Duodenal mucosa (tissue), 2 donors: ENCODE results near the gene SV2A.

ENCODE experiments used
- H3K27ac ChIP-seq: one replicate; pipeline ENCODE4 v1.7.0; 2013; ENCODE audit warnings: low read depth, low read length
- H3K27me3 ChIP-seq, 2 donors: one replicate each; pipeline ENCODE4 v1.7.0; 2013; ENCODE audit warnings: low read length in 2 of 2, control low read depth in 1 of 2; ENCODE audit not compliant: insufficient read depth in 2 of 2, control insufficient read depth in 1 of 2
- H3K36me3 ChIP-seq, 2 donors: one replicate each; pipeline ENCODE4 v1.7.0; 2013; ENCODE audit warnings: low read length in 2 of 2, control low read depth in 1 of 2; ENCODE audit not compliant: insufficient read depth in 2 of 2, control insufficient read depth in 1 of 2
- H3K4me1 ChIP-seq, 2 donors: one replicate each; pipeline ENCODE4 v1.7.0; 2013; ENCODE audit warnings: low read length in 2 of 2, control low read depth in 1 of 2; ENCODE audit not compliant: insufficient read depth in 2 of 2, control insufficient read depth in 1 of 2
- H3K4me3 ChIP-seq, 2 donors: one replicate each; pipeline ENCODE4 v1.7.0; 2013; ENCODE audit warnings: low read length in 2 of 2, low read depth in 1 of 2
- H3K9ac ChIP-seq, 2 donors: one replicate each; pipeline ENCODE4 v1.7.0; 2013; ENCODE audit warnings: low read length in 2 of 2, low read depth in 1 of 2
- H3K9me3 ChIP-seq, 2 donors: one replicate each; pipeline ENCODE4 v1.7.0; 2013; ENCODE audit warnings: low read length in 2 of 2, control low read depth in 1 of 2; ENCODE audit not compliant: control insufficient read depth in 1 of 2

The SV2A gene

DNA sequence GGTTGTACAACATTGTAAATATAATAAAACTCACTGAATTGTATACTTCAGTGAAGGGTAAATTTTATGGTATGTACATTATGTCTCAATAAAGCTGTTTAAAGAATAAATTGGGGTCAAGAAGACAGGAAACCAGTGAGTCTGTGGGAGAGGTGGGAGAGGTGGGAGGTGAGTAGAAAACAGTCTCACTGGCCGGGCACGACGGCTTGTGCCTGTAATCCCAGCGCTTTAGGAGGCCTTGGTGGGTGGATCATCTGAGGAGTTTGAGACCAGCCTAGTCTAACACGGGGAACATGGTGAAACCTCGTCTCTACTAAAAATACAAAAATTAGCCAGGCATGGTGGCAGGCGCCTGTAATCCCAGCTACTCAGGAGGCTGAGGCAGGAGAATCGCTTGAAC, 14.8 kb upstream of the SV2A start:
- Histone ChIP-seq H3K27me3 (no peaks in the 10 kb centered on the region), H3K4me3 (no peak overlapping the region), H3K27ac (no peak overlapping the region), H3K9ac (no peak overlapping the region), H3K36me3 (peaks cover 39 to 47% of the 10 kb centered on the region in 2 donors), H3K4me1 (peaks cover 42 to 58% of the 10 kb centered on the region in 2 donors), H3K9me3 (no peaks in the 10 kb centered on the region)

DNA sequence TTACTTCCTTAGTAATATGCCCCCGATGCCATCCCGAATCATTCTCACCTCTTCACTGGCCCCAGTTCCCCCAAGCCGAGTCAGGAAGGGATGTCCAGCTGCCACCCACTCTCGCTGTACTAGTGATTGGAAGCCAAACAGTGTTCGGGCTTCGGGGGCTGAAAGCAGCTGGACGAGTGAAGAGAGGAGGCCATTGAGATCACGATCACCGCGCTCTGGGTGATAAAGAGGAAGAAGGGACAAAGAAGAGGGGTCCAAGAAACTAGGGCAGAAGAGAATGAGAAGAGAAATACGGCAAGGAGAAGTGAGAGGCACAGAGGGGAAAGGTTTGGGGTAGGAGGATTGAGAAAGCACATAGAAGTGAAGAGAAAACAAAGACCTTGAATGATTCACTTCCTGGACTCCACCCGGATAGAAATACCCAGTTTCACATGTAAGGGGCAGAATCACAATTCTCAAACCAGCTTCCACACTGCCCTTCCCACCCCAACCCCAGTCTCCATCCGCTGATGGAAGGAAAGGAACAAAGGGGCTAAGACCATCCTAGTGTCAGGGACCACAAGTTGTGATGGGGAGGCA, 13.7 kb upstream of the SV2A start:
- Histone ChIP-seq H3K9ac (no peak overlapping the region), H3K36me3 (peaks cover 39 to 50% of the 10 kb centered on the region in 2 donors), H3K27me3 (no peaks in the 10 kb centered on the region), H3K4me3 (peak overlapping the region in 1 of 2 donors; percentile 17), H3K4me1 (peaks cover 49 to 59% of the 10 kb centered on the region in 2 donors), H3K27ac (no peak overlapping the region), H3K9me3 (no peaks in the 10 kb centered on the region)

DNA sequence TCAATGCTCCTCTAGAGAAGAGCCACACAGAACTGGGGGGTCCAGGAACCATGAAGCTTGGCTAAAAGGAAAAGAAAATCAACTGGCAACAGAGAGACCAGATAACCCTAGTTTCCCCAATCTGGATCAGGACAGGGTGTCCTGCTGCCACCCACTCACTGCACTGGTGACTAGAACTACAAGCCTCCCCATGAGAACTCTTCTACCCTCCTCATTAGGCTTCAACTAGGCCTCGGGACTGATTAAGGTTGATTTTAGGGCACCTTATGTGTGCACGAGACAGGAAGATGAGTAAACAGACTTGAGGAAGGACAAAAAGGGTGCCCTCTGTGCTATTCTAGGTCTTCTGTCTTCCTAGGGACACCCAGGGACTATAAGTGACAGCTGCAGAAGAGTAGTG, 12.2 kb upstream of the SV2A start:
- H3K9me3 ChIP-seq, result no peaks in the 10 kb centered on the region
- peaks cover 48 to 54% of the 10 kb centered on the region in 2 donors for H3K4me1 ChIP-seq
- H3K36me3 ChIP-seq, result peaks cover 49 to 64% of the 10 kb centered on the region in 2 donors
- H3K9ac ChIP-seq, result peak overlapping the region in 1 of 2 donors; percentile 6
- no peaks in the 10 kb centered on the region for H3K27me3 ChIP-seq
- no peak overlapping the region for H3K4me3 ChIP-seq
- H3K27ac ChIP-seq, result no peak overlapping the region

DNA sequence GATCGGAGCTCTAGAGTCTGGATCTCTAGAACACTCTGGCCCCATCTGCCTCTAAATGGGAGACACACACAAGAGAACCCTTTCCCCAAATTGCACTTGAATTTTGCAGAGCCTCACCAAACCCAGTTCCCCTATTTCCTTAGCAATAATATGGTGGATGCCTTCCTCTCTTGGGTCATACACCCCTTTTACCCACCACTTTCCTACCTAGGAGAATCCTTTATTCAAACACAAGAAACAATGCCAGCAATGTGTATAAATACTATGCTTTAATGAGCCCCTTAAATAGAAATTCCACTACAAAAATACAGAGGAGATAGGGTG, 10.7 kb upstream of the SV2A start:
- Histone ChIP-seq H3K4me1 (peaks cover 35 to 42% of the 10 kb centered on the region in 2 donors), H3K36me3 (peaks cover 55 to 68% of the 10 kb centered on the region in 2 donors), H3K9me3 (no peaks in the 10 kb centered on the region), H3K27me3 (no peaks in the 10 kb centered on the region), H3K9ac (peak overlapping the region; percentile 70 to 86), H3K27ac (peak overlapping the region; percentile 95), H3K4me3 (peak overlapping the region; percentile 79 to 97)

DNA sequence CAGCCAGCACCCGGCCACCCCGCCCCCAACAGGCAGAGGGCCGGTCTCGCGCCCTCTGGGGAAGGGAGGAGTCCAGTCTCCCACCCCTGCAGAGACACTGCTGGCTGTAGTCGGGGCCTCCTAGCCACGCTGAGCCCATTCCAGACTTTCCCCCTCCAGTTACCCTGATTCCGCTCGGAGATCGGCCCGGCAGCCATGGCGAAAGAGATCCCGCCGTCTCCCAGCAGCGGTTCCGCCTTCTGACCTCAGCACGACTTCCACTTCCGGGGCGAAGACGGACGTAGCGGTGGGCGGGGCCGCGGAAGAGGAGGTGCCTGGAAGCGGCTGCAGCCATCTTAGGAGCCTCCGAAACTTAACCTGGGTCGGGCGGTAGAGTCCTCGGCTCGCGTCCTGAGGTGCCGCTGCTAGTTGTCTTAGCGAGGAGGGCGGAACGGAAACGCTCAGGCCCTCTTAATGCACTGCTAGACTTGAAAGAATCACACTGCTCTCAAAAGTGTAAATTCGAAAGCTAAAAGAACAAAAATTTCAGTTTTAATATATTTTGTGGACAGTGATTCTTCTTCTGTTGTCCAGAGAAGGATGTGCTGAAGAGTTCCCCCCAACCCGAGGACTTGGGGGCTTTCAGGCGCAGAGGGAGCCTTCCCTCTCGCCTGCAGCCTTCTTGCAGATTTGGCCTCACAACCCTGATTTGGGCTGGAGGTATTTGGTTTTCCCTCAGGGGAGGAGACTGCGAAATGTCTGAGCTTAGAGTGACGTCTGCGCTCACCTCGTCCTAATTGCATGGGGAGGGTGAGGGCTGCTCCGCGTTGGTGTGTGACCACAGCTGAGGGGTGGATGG, 10.1 kb upstream of the SV2A start, which contains the start of gene SF3B4:
TSS of gene SF3B4 (minus strand) at position 241 of the 838 bp plus-strand sequence. CDS start at position 197, 44 bp downstream.
- Histone ChIP-seq H3K36me3 (peaks cover 58 to 71% of the 10 kb centered on the region in 2 donors), H3K27me3 (no peaks in the 10 kb centered on the region), H3K4me1 (peaks cover 32 to 42% of the 10 kb centered on the region in 2 donors), H3K27ac (peak within 1 kb of the TSS; percentile 95), H3K9ac (peak within 1 kb of the TSS; percentile 70 to 86), H3K4me3 (peak within 1 kb of the TSS; percentile 79 to 97), H3K9me3 (no peaks in the 10 kb centered on the region)

DNA sequence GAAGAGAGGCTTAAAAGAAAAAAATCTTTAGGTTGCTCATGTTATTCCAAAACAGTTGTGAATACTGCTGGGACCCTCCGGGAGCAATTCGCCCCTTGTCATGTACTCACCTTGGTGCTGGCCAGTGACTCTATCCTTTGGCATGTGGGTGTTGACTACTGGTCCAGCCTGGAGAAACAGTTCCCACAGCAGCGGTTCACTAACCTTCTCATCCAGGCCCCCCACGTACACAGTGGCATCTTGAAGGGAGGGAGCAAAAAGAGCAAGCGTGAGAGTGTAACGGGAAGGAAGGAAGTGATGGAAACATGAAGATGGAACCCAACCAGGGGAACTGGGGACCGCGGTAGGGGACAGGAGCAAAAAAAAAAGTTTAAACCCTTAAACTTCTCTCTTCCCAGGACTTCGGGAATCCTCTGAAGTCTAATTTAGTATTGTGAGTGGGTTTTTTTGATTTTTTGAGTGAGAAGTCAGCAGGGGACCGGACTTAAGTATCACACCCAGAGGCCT, 9.5 kb upstream of the SV2A start:
- H3K36me3 ChIP-seq, result peaks cover 55 to 73% of the 10 kb centered on the region in 2 donors
- H3K27ac ChIP-seq, result no peak overlapping the region
- H3K27me3 ChIP-seq, result no peaks in the 10 kb centered on the region
- H3K9me3 ChIP-seq, result no peaks in the 10 kb centered on the region
- H3K9ac ChIP-seq, result peak overlapping the region; percentile 70 to 86
- H3K4me1 ChIP-seq, result peaks cover 32 to 40% of the 10 kb centered on the region in 2 donors
- H3K4me3 ChIP-seq, result peak overlapping the region; percentile 79 to 97

DNA sequence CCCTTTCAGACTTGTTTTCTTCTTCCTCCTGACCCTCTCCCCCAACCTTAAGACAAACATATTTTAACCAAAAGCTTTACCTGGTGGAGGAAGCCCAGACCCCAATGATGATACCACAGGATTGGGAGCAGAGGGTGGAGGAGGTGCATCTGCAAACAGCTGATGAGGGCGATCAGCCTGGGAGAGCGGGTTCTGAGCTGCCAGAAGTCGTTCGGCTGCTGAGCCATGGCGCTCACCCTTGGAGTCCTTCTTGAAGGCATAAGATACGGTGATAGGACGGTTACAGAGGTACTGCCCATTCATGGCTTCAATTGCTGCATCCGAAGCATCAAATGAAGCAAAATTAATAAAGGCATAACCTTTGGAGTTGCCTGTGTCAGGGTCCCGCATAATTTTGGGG, 8.7 kb upstream of the SV2A start:
- H3K4me3 ChIP-seq, result peak overlapping the region in 1 of 2 donors; percentile 79
- peaks cover 47 to 65% of the 10 kb centered on the region in 2 donors for H3K36me3 ChIP-seq
- peaks cover 25 to 32% of the 10 kb centered on the region in 2 donors for H3K4me1 ChIP-seq
- H3K27me3 ChIP-seq, result no peaks in the 10 kb centered on the region
- no peak overlapping the region for H3K27ac ChIP-seq
- H3K9me3 ChIP-seq, result no peaks in the 10 kb centered on the region
- no peak overlapping the region for H3K9ac ChIP-seq

DNA sequence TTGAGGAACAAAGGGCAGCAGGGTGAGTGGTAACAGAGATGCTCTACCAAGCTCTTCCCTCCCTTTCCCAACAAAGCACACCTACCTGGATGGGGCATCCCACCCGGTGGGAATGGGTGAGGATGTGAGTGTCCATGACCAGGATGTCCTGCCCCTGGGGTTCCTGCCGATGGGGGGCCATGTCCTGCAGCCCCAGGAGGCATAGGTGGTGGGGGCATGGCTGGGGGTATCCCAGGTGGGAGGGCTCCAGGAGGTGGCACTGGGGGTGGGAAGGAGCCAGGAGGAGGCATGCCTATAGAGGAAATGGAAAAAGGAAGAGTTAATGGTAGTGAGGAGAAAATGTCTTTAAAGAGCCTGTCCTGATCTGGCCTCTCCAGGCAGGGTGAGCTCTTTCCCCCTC, 8.1 kb upstream of the SV2A start:
- Histone ChIP-seq H3K9me3 (no peaks in the 10 kb centered on the region), H3K27me3 (no peaks in the 10 kb centered on the region), H3K9ac (no peak overlapping the region), H3K36me3 (peaks cover 42 to 60% of the 10 kb centered on the region in 2 donors), H3K27ac (no peak overlapping the region), H3K4me1 (peaks cover 25 to 27% of the 10 kb centered on the region in 2 donors), H3K4me3 (no peak overlapping the region)

DNA sequence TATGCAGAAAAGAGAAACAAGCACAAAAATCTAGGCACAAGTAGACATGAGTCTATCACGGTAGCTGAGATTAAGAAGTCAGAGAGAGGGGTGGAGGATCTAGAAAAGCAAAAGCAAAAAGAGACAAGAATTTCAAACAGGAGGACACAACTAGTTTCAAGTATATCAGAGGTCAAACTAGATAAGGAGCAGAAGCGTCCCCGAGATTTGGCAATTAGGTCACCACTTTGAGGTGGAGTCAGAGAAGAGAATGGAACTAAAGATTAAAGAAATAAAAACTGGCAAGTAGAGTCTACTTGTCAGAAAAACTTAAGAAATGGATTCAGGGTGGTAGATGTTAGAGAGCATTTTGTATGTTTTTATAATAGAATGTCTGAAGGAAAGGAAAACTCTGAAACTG, 7.7 kb upstream of the SV2A start:
- Histone ChIP-seq H3K9me3 (no peaks in the 10 kb centered on the region), H3K27me3 (no peaks in the 10 kb centered on the region), H3K27ac (no peak overlapping the region), H3K9ac (no peak overlapping the region), H3K4me3 (no peak overlapping the region), H3K4me1 (peaks cover 25 to 27% of the 10 kb centered on the region in 2 donors), H3K36me3 (peaks cover 38 to 55% of the 10 kb centered on the region in 2 donors)

DNA sequence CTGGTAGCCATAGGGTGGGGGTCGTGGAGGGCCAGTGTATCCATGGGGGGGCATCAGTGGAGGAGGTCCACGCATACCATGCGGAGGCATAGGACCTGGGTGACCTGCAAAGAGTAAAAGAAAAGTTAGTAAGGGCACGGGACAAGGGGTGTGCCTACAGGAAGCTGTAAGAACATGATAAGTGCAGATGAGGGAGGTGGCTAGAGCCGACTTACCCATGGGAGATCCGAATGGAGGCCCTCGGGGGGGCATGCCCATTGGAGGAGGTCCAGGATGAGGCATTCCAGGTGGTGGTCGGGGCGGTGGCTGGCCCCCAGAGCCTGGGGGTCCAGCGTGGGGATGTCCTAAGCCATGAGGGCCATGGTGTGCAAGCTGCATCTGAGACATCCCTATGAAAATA, 6.0 kb upstream of the SV2A start:
- H3K36me3 ChIP-seq, result peaks cover 27 to 45% of the 10 kb centered on the region in 2 donors
- no peaks in the 10 kb centered on the region for H3K9me3 ChIP-seq
- H3K27ac ChIP-seq, result no peak overlapping the region
- no peak overlapping the region for H3K4me3 ChIP-seq
- H3K9ac ChIP-seq, result no peak overlapping the region
- peaks cover 19 to 20% of the 10 kb centered on the region in 2 donors for H3K4me1 ChIP-seq
- peaks cover 0 to 2% of the 10 kb centered on the region in 2 donors for H3K27me3 ChIP-seq
